A549 (cell line): ENCODE results near the gene LRP1. TPM values are rescaled to one million over a fixed set of nuclear protein-coding genes. Genes with fewer than 3 reads are reported as not detected.

Experiments
- ATAC-seq, 2 experiments: fragments of 200-7000 bp in 1 of 2; fragments of >200 bp in 1 of 2; cut with Nextera tagmentation in 1 of 2; cut with Tn5 transposase in 1 of 2; 3 replicates each; pipeline versions ENCODE4 v1.8.0 to v1.9.1; 2018 to 2020; ENCODE audit warnings: mild to moderate bottlenecking in 1 of 2, moderate library complexity in 1 of 2
- CTCF ChIA-PET: fragments of 300-600 bp; sonication (Branson Sonifier 250); formaldehyde crosslinking; extraction: SDS; loops from one replicate; lab custom pipeline; 2021; ENCODE audit warnings: antibody characterized with exemption, inconsistent platforms; lab: Yijun Ruan, JAX
- POLR2A ChIA-PET: fragments of 350-600 bp; formaldehyde crosslinking; extraction: SDS; loops from one replicate; lab custom pipeline; 2021; ENCODE audit warnings: antibody characterized with exemption, inconsistent platforms; lab: Yijun Ruan, JAX
- DNase-seq, 2 experiments: peaks; one replicate each; pipeline versions ENCODE4 v3.0.0 to v3.0.0-alpha.2; 2011 to 2016; ENCODE audit warnings: low read depth in 1 of 2, low spot score in 1 of 2
- FAIRE-seq: peaks from 2 replicates; lab custom pipeline; 2011; peaks lifted over from hg19 to GRCh38; lab: Jason Lieb, UNC
- H3K27ac ChIP-seq, 2 experiments: fragments of >200 bp; sonication (Bioruptor Twin); formaldehyde crosslinking; 3 replicates each; pipeline ENCODE4 v1.5.1; 2016 to 2017
- H3K4me1 ChIP-seq: fragments of >200 bp; sonication (Bioruptor Twin); formaldehyde crosslinking; 3 replicates; pipeline ENCODE4 v1.6.1; 2016
- H3K4me2 ChIP-seq: fragments of >200 bp; sonication (Bioruptor Twin); formaldehyde crosslinking; 3 replicates; pipeline ENCODE4 v1.6.1; 2016
- H3K4me3 ChIP-seq: fragments of >200 bp; sonication (Bioruptor Twin); formaldehyde crosslinking; 3 replicates; pipeline ENCODE4 v1.5.1; 2016
- H3K9me3 ChIP-seq: fragments of >200 bp; sonication (Bioruptor Twin); formaldehyde crosslinking; 3 replicates; pipeline ENCODE4 v1.6.1; 2016
- ATOH8 ChIP-seq: fragments of 250-450 bp; sonication (Bioruptor Pico); IDR thresholded peaks from 2 replicates; pipeline ENCODE4 v1.5.0; 2020; ENCODE audit warnings: low read depth, mild to moderate bottlenecking, moderate library complexity
- CBX8 ChIP-seq: fragments of 200-600 bp; sonication (generic); IDR thresholded peaks from 2 replicates; pipeline ENCODE4 v1.6.1; 2016
- CHD4 ChIP-seq: fragments of 200-600 bp; sonication (generic); IDR thresholded peaks from 2 replicates; pipeline ENCODE4 v1.6.1; 2016; ENCODE audit warnings: antibody characterized with exemption, mild to moderate bottlenecking, borderline replicate concordance
- CTCF ChIP-seq: fragments of >200 bp; sonication (Bioruptor Twin); formaldehyde crosslinking; IDR thresholded peaks from 3 replicates; pipeline ENCODE4 v1.5.1; 2016
- E2F6 ChIP-seq: IDR thresholded peaks from 2 replicates; pipeline ENCODE4 v1.6.1; 2012; ENCODE audit warnings: low read depth, borderline replicate concordance
- EHF ChIP-seq: fragments of 250-450 bp; sonication (Bioruptor Pico); IDR thresholded peaks from 2 replicates; pipeline ENCODE4 v1.5.0; 2020; ENCODE audit warnings: mild to moderate bottlenecking
- EHMT2 ChIP-seq: fragments of 200-600 bp; sonication (generic); IDR thresholded peaks from 2 replicates; pipeline ENCODE4 v1.6.1; 2016; ENCODE audit warnings: antibody characterized with exemption, low read depth, mild to moderate bottlenecking, moderate library complexity
- EP300 ChIP-seq, 2 experiments: fragments of >200 bp; sonication (Bioruptor Twin); formaldehyde crosslinking; IDR thresholded peaks; 2 replicates in 1 of 2; 3 replicates in 1 of 2; pipeline ENCODE4 v1.6.1; 2016 to 2017
- FOXS1 ChIP-seq: fragments of 250-450 bp; sonication (Bioruptor Pico); IDR thresholded peaks from 2 replicates; pipeline ENCODE4 v1.5.0; 2020; ENCODE audit warnings: mild to moderate bottlenecking, moderate library complexity
- GATA3 ChIP-seq: IDR thresholded peaks from 2 replicates; pipeline ENCODE4 v1.6.1; 2012; ENCODE audit warnings: borderline replicate concordance
- HES2 ChIP-seq: fragments of >200 bp; sonication (Bioruptor Twin); formaldehyde crosslinking; IDR thresholded peaks from 2 replicates; pipeline ENCODE4 v1.6.1; 2016
- HOXB13 ChIP-seq: fragments of 250-450 bp; sonication (Bioruptor Pico); IDR thresholded peaks from 2 replicates; pipeline ENCODE4 v1.5.0; 2020; ENCODE audit warnings: low read depth, mild to moderate bottlenecking, moderate library complexity
- JUNB ChIP-seq: fragments of >200 bp; sonication (Bioruptor Twin); formaldehyde crosslinking; IDR thresholded peaks from 2 replicates; pipeline ENCODE4 v1.6.1; 2016
- NPAS2 ChIP-seq: fragments of 250-450 bp; sonication (Bioruptor Pico); IDR thresholded peaks from 2 replicates; pipeline ENCODE4 v1.8.0; 2022; ENCODE audit warnings: mild to moderate bottlenecking, moderate library complexity, borderline replicate concordance
- NR3C1 ChIP-seq: fragments of >200 bp; sonication (Bioruptor Twin); formaldehyde crosslinking; IDR thresholded peaks from 3 replicates; pipeline ENCODE4 v1.6.1; 2017
- PHF8 ChIP-seq: fragments of 200-600 bp; sonication (generic); IDR thresholded peaks from 2 replicates; pipeline ENCODE4 v1.6.1; 2016; ENCODE audit warnings: low read depth, mild to moderate bottlenecking, antibody characterized with exemption, moderate library complexity, borderline replicate concordance
- POLR2A ChIP-seq: IDR thresholded peaks from 2 replicates; pipeline ENCODE4 v1.6.1; 2012; ENCODE audit warnings: mild to moderate bottlenecking, low read length
- POLR2AphosphoS2 ChIP-seq: conservative IDR thresholded peaks from 2 replicates; pipeline ENCODE4 v1.6.1; 2012; ENCODE audit warnings: low read length, improper control_type of control experiment, inconsistent platforms
- RARB ChIP-seq: fragments of 250-450 bp; sonication (Bioruptor Pico); IDR thresholded peaks from 2 replicates; pipeline ENCODE4 v1.8.0; 2021; ENCODE audit warnings: mild to moderate bottlenecking, moderate library complexity
- RCOR1 ChIP-seq: fragments of 150-350 bp; IDR thresholded peaks from 2 replicates; pipeline ENCODE4 v1.6.1; 2014; ENCODE audit warnings: antibody characterized with exemption, low read length, low read depth
- RFX5 ChIP-seq: fragments of 450-650 bp; IDR thresholded peaks from 2 replicates; pipeline ENCODE4 v1.7.1; 2014; ENCODE audit warnings: antibody characterized with exemption, mild to moderate bottlenecking, moderate library complexity
- RNF2 ChIP-seq: fragments of 200-600 bp; sonication (generic); IDR thresholded peaks from 2 replicates; pipeline ENCODE4 v1.6.1; 2016; ENCODE audit warnings: low read depth, mild to moderate bottlenecking, antibody characterized with exemption, moderate library complexity, borderline replicate concordance
- TP53 ChIP-seq: fragments of 250-450 bp; sonication (Bioruptor Pico); IDR thresholded peaks from 2 replicates; pipeline ENCODE4 v1.5.0; 2021; ENCODE audit warnings: mild to moderate bottlenecking, moderate library complexity
- USF2 ChIP-seq: fragments of 450-650 bp; IDR thresholded peaks from 2 replicates; pipeline ENCODE4 v1.6.1; 2014; ENCODE audit warnings: antibody characterized with exemption
- ZC3H11A ChIP-seq: fragments of 450-650 bp; IDR thresholded peaks from 2 replicates; pipeline ENCODE4 v1.6.1; 2014; ENCODE audit warnings: antibody characterized with exemption, mild to moderate bottlenecking
- ZFP36 ChIP-seq: fragments of 450-650 bp; IDR thresholded peaks from 2 replicates; pipeline ENCODE4 v1.6.1; 2014; ENCODE audit warnings: borderline replicate concordance; ENCODE audit not compliant: partially characterized antibody
- ZSCAN20 ChIP-seq: fragments of 250-450 bp; sonication (Bioruptor Pico); IDR thresholded peaks from 2 replicates; pipeline ENCODE4 v1.8.0; 2022; ENCODE audit warnings: mild to moderate bottlenecking, moderate library complexity
- WGBS: methylation state at CpG from one replicate; pipeline ENCODE4 v1.1.6; 2017; ENCODE audit errors: missing lambda C conversion rate; 5-methylcytosine and 5-hydroxymethylcytosine counted together
- polyA plus RNA-seq, 4 experiments: library from polyadenylated mRNA; depleted of rRNA in 3 of 4; stranded (reverse); fragments of >200 nt; fragmentation: RNase III in 1 of 4; extraction: RNeasy Plus Mini Kit Qiagen cat#74134 plus additional on column Dnase treatment in 1 of 4; gene quantifications; 2 replicates in 3 of 4; 3 replicates in 1 of 4; pipeline ENCODE4 v1.2.3, GENCODE V29; 2011 to 2017
- TF ChIP-seq, protein P1 (sequence below): fragments of >200 bp; sonication (Bioruptor Twin); formaldehyde crosslinking; IDR thresholded peaks from 3 replicates; pipeline ENCODE4 v1.6.1; 2016
- TF ChIP-seq, protein P2 (sequence below): fragments of 150-350 bp; IDR thresholded peaks from 2 replicates; pipeline ENCODE4 v1.6.1; 2014; ENCODE audit warnings: low read depth, mild to moderate bottlenecking, low read length

LRP1 gene
- polyA plus RNA-seq, 2 of the 4 experiments (the other 2 are of a cell fraction) = 5.6 to 9.4 TPM

- Histone ChIP-seq H3K4me2 (no peak overlapping the region), H3K9me3 (no peaks in the 10 kb centered on the region), H3K4me3 (no peak overlapping the region), H3K27ac (no peak overlapping the region), H3K4me1 (peaks cover 23% of the 10 kb centered on the region)
- 91% methylated on average over 11 of the region's 11 CpGs for WGBS
- DNase-seq (no peak), FAIRE-seq (no peak), ATAC-seq (no peak)
- CTCF ChIA-PET = interaction anchor here (0.7 to 18.3 kb wide), 9 partner anchors 9 to 141 kb away, joined by 3 to 330 read pairs (median 10); partner anchors contain the start of genes NAB2 and STAT6
- no peak for TF ChIP-seq NPAS2 (CRISPR knock-in tag)
- TF ChIP-seq ZSCAN20 (CRISPR knock-in tag) = no peak
- no peak for TF ChIP-seq GATA3
- no peak for TF ChIP-seq RCOR1
- no peak for TF ChIP-seq FOXS1 (CRISPR knock-in tag)
- TF ChIP-seq CHD4 = no peak
- no peak for TF ChIP-seq USF2
- TF ChIP-seq NR3C1 = no peak
- TF ChIP-seq EP300 (IDR thresholded peaks at IDR 0.05) = no peak
- TF ChIP-seq HES2 = no peak
- TF ChIP-seq HOXB13 (CRISPR knock-in tag) = no peak
- TF ChIP-seq CTCF = no peak
- TF ChIP-seq ZFP36 = no peak
- no peak for TF ChIP-seq RNF2
- TF ChIP-seq POLR2A = no peak
- no peak for TF ChIP-seq RARB (CRISPR knock-in tag)
- no peak for TF ChIP-seq ATOH8 (CRISPR knock-in tag)
- no peak for TF ChIP-seq TP53
- no peak for TF ChIP-seq EHF (CRISPR knock-in tag)
- TF ChIP-seq E2F6 = no peak
- POLR2A ChIA-PET = interaction anchor here (1.9 kb wide), 1 partner anchor 11 kb away, joined by 14 read pairs; the partner anchor contains the start of gene NAB2
Measured at GRCh38 chr12:57099047-57099714, 29.1 kb upstream of the LRP1 start.

- no peak for ATAC-seq
- Histone ChIP-seq H3K4me1 (peaks cover 23% of the 10 kb centered on the region), H3K4me2 (no peak overlapping the region), H3K27ac (no peak overlapping the region), H3K4me3 (no peak overlapping the region), H3K9me3 (no peaks in the 10 kb centered on the region)
- TF ChIP-seq JUNB = no peak
- no peak for TF ChIP-seq EHMT2
- TF ChIP-seq, protein P1, sequence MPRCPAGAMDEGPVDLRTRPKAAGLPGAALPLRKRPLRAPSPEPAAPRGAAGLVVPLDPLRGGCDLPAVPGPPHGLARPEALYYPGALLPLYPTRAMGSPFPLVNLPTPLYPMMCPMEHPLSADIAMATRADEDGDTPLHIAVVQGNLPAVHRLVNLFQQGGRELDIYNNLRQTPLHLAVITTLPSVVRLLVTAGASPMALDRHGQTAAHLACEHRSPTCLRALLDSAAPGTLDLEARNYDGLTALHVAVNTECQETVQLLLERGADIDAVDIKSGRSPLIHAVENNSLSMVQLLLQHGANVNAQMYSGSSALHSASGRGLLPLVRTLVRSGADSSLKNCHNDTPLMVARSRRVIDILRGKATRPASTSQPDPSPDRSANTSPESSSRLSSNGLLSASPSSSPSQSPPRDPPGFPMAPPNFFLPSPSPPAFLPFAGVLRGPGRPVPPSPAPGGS = no peak
- TF ChIP-seq PHF8 = no peak
- no peak for TF ChIP-seq ZC3H11A
- no peak for TF ChIP-seq E2F6
- TF ChIP-seq RARB (CRISPR knock-in tag) = no peak
- no peak for TF ChIP-seq CBX8
- no peak for TF ChIP-seq POLR2AphosphoS2
- no peak for TF ChIP-seq CHD4
- TF ChIP-seq EP300 (IDR thresholded peaks at IDR 0.05) = no peak
- TF ChIP-seq RCOR1 = no peak
- no peak for TF ChIP-seq RFX5
- TF ChIP-seq, protein P2, sequence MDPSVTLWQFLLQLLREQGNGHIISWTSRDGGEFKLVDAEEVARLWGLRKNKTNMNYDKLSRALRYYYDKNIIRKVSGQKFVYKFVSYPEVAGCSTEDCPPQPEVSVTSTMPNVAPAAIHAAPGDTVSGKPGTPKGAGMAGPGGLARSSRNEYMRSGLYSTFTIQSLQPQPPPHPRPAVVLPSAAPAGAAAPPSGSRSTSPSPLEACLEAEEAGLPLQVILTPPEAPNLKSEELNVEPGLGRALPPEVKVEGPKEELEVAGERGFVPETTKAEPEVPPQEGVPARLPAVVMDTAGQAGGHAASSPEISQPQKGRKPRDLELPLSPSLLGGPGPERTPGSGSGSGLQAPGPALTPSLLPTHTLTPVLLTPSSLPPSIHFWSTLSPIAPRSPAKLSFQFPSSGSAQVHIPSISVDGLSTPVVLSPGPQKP = no peak
- no peak for FAIRE-seq
- ChIA-PET CTCF (interaction anchor here (0.7 to 18.3 kb wide), 9 partner anchors 8 to 141 kb away, joined by 3 to 330 read pairs (median 10); partner anchors contain the start of genes NAB2 and STAT6), POLR2A (interaction anchor here (1.0 kb wide), 1 partner anchor 12 kb away, joined by 3 read pairs; no protein-coding TSS in a partner anchor)
- 92% methylated on average over 12 of the region's 12 CpGs for WGBS
- DNase-seq = no peak
Measured at GRCh38 chr12:57099766-57100165, 28.5 kb upstream of the LRP1 start.
